ENCODE results near the gene GLYR1.

DNA sequence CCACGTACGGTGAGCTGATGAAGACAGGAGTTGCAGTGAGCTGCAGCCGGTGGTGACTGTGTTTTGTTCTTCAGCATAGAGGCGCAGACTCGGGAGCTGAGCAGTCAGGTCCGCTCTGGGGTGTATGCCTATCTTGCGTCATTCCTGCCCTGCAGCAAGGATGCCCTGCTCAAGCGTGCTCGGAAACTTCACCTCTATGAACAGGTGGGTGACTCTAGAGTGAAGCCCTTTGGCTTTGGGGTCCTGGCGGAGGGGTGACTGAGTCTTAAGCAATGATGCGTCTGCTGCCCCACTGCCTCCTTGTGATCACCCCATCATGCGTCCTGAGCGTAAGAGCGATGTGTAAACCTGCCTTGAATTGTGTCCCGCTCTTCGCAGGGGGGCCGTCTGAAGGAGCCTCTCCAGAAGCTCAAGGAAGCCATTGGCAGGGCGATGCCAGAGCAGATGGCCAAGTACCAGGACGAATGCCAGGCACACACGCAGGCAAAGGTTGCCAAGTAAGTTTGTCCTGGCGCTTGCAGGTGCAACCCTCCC lies 23.1 kb upstream of the GLYR1 start:
- TF ChIP-seq, protein P1, sequence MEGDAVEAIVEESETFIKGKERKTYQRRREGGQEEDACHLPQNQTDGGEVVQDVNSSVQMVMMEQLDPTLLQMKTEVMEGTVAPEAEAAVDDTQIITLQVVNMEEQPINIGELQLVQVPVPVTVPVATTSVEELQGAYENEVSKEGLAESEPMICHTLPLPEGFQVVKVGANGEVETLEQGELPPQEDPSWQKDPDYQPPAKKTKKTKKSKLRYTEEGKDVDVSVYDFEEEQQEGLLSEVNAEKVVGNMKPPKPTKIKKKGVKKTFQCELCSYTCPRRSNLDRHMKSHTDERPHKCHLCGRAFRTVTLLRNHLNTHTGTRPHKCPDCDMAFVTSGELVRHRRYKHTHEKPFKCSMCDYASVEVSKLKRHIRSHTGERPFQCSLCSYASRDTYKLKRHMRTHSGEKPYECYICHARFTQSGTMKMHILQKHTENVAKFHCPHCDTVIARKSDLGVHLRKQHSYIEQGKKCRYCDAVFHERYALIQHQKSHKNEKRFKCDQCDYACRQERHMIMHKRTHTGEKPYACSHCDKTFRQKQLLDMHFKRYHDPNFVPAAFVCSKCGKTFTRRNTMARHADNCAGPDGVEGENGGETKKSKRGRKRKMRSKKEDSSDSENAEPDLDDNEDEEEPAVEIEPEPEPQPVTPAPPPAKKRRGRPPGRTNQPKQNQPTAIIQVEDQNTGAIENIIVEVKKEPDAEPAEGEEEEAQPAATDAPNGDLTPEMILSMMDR (conservative IDR thresholded peaks at IDR 0.05): no peak
- no peak for TF ChIP-seq EZH2 (IDR thresholded peaks at IDR 0.05; ENCODE audit: low read depth)
